ENCODE results near the gene CCDC106.

DNA sequence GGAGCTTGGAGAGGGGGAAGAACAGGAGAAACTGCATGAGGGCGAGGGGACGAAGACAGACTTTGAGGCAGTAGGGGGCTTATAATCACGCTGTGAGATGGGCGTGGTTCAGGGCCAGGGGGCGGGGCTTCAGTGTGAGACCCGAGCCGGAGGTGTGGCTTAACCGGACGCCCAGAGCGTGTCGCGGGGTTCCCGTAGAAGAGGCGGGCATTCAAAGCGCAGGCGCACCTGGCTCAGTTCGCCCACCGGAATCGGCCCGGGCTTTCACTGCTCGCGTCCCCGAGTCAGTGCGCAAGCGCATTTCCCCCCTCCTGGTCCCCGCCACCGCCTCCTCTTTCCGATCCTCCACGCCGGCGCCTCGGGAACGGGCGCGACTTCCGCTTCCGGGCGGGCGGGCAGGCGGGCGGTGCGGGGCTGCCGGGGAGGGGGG, 42.8 kb upstream of the CCDC106 start:
- TF ChIP-seq, protein P1, sequence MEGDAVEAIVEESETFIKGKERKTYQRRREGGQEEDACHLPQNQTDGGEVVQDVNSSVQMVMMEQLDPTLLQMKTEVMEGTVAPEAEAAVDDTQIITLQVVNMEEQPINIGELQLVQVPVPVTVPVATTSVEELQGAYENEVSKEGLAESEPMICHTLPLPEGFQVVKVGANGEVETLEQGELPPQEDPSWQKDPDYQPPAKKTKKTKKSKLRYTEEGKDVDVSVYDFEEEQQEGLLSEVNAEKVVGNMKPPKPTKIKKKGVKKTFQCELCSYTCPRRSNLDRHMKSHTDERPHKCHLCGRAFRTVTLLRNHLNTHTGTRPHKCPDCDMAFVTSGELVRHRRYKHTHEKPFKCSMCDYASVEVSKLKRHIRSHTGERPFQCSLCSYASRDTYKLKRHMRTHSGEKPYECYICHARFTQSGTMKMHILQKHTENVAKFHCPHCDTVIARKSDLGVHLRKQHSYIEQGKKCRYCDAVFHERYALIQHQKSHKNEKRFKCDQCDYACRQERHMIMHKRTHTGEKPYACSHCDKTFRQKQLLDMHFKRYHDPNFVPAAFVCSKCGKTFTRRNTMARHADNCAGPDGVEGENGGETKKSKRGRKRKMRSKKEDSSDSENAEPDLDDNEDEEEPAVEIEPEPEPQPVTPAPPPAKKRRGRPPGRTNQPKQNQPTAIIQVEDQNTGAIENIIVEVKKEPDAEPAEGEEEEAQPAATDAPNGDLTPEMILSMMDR (conservative IDR thresholded peaks at IDR 0.05; ENCODE audit: low read length): no peak
- no peak for TF ChIP-seq EZH2phosphoT487 (IDR thresholded peaks at IDR 0.05; ENCODE audit: borderline replicate concordance, low read depth, low read length)

Data from OCI-LY7 (cell line).